GM12872 (cell line): ENCODE measurements around the gene ANKUB1.

Experiments
- CTCF ChIP-seq: IDR thresholded peaks from 3 replicates; pipeline ENCODE4 v1.5.1; 2011; ENCODE audit warnings: low read depth, mild to moderate bottlenecking, low read length, moderate library complexity; ENCODE audit not compliant: insufficient read depth

The ANKUB1 gene

GRCh38 chr3:149717391-149718056 lies 74.8 kb downstream of the ANKUB1 start:
- peak; percentile 65 for TF ChIP-seq CTCF

GRCh38 chr3:149716984-149717383 lies 75.4 kb downstream of the ANKUB1 start:
- TF ChIP-seq CTCF, result no peak

GRCh38 chr3:149715247-149715646 lies 77.1 kb downstream of the ANKUB1 start:
- no peak for TF ChIP-seq CTCF

GRCh38 chr3:149713730-149714654 lies 78.4 kb downstream of the ANKUB1 start:
- TF ChIP-seq CTCF, result no peak
